Activated gamma-delta T cell treated with anti-CD3 and anti-CD28 coated beads, Interleukin-2, amount 50 U/mL, for 16 hours (primary cell): Measurements from ENCODE around the gene CCL1.

Source experiments
- DNase-seq: peaks from one replicate; pipeline ENCODE4 v3.0.0-alpha.2; 2020; ENCODE audit warnings: low read depth

CCL1 gene

GRCh38 chr17:34383216-34383615 is 20.2 kb upstream of the CCL1 start:
- DNase-seq: no peak

- no peak for DNase-seq
Measured at GRCh38 chr17:34382621-34383124, 19.6 kb upstream of the CCL1 start.

GRCh38 chr17:34379868-34380267 is 16.8 kb upstream of the CCL1 start:
- no peak for DNase-seq

- DNase-seq: no peak
Measured at GRCh38 chr17:34378664-34379101, 15.7 kb upstream of the CCL1 start.

- no peak for DNase-seq
Measured at GRCh38 chr17:34377078-34377823, 14.2 kb upstream of the CCL1 start.

GRCh38 chr17:34375426-34375997 is 12.5 kb upstream of the CCL1 start:
- no peak for DNase-seq

GRCh38 chr17:34374457-34374856 is 11.4 kb upstream of the CCL1 start:
- DNase-seq: no peak

GRCh38 chr17:34371405-34372100 is 8.5 kb upstream of the CCL1 start:
- DNase-seq: no peak

- no peak for DNase-seq
Measured at GRCh38 chr17:34370997-34371395, 8.0 kb upstream of the CCL1 start.

GRCh38 chr17:34370376-34370996 is 7.5 kb upstream of the CCL1 start:
- DNase-seq: no peak

GRCh38 chr17:34369571-34369970 is 6.5 kb upstream of the CCL1 start:
- no peak for DNase-seq

- DNase-seq: no peak
Measured at GRCh38 chr17:34368946-34369500, 6.0 kb upstream of the CCL1 start.

GRCh38 chr17:34368196-34368945 is 5.3 kb upstream of the CCL1 start:
- DNase-seq: no peak

- no peak for DNase-seq
Measured at GRCh38 chr17:34367486-34368195, 4.6 kb upstream of the CCL1 start.

- DNase-seq: no peak
Measured at GRCh38 chr17:34366529-34367107, 3.6 kb upstream of the CCL1 start.

- no peak for DNase-seq
Measured at GRCh38 chr17:34366010-34366409, 3.0 kb upstream of the CCL1 start.

GRCh38 chr17:34365340-34365739 is 2.3 kb upstream of the CCL1 start:
- DNase-seq: no peak

GRCh38 chr17:34364751-34365150 is 1.7 kb upstream of the CCL1 start:
- DNase-seq: no peak

GRCh38 chr17:34361478-34362061 is 1.5 kb downstream of the CCL1 start:
- DNase-seq: peak; percentile 13

- DNase-seq: no peak
Measured at GRCh38 chr17:34360601-34361270, 2.3 kb downstream of the CCL1 start.
